Sigmoid colon (tissue), 7 donors: Measurements from ENCODE around the gene SDHC. TPM values are rescaled to one million over a fixed set of nuclear protein-coding genes. Genes with fewer than 3 reads are reported as not detected.
"Not testable (repeated sequence)": the region's sequence is repeated elsewhere in the genome, so short reads cannot be mapped to it uniquely, and the experiment has no call there.

ENCODE experiments used
- DNase-seq: peaks from one replicate; pipeline ENCODE4 v3.0.0-alpha.2; 2019
- H3K27ac ChIP-seq, 4 donors: fragments of 200-600 bp; sonication (generic); one replicate each; pipeline ENCODE4 v1.5.1; 2016 to 2019; ENCODE audit warnings: mild to moderate bottlenecking in 1 of 4
- H3K27me3 ChIP-seq, 3 donors: fragments of 200-600 bp; sonication (generic); one replicate each; pipeline ENCODE4 v1.5.1; 2019; ENCODE audit warnings: mild to moderate bottlenecking in 1 of 3
- H3K36me3 ChIP-seq, 4 donors: fragments of 200-600 bp; sonication (generic); one replicate each; pipeline ENCODE4 v1.5.1; 2016 to 2019
- H3K4me1 ChIP-seq, 4 donors: fragments of 200-600 bp; sonication (generic); one replicate each; pipeline ENCODE4 v1.5.1; 2017 to 2019
- H3K4me3 ChIP-seq, 4 donors: fragments of 200-600 bp; sonication (generic); one replicate each; pipeline ENCODE4 v1.5.1; 2017 to 2019; ENCODE audit warnings: mild to moderate bottlenecking in 2 of 4, moderate library complexity in 1 of 4
- H3K9me3 ChIP-seq, 4 donors: fragments of 200-600 bp in 3 of 4; sonication (generic) in 3 of 4; one replicate each; pipeline versions ENCODE4 v1.5.1 to v1.6.1; 2013 to 2019
- EP300 ChIP-seq, 4 donors: sonication (generic); formaldehyde crosslinking; IDR thresholded peaks; one replicate each; pipeline ENCODE4 v1.6.1; 2017; ENCODE audit warnings: antibody characterized with exemption in 4 of 4
- POLR2A ChIP-seq, 2 donors: fragments of 450-650 bp; IDR thresholded peaks; one replicate each; pipeline ENCODE4 v1.6.1; 2016; ENCODE audit warnings: antibody characterized with exemption in 2 of 2, mild to moderate bottlenecking in 2 of 2, moderate library complexity in 2 of 2
- POLR2AphosphoS5 ChIP-seq, 4 donors: sonication (generic); formaldehyde crosslinking; IDR thresholded peaks; one replicate each; pipeline ENCODE4 v1.6.1; 2017; ENCODE audit warnings: antibody characterized with exemption in 4 of 4
- WGBS, 2 donors: extraction: QIAGEN DNeasy Blood & Tissue Kit; methylation state at CpG; one replicate each; pipeline ENCODE4 v1.1.7; 2013; 5-methylcytosine and 5-hydroxymethylcytosine counted together
- intact Hi-C: fragments of 100-400 bp; cut with DNase I; formaldehyde crosslinking; loops from one replicate; pipeline ENCODE4 v1.15.1; 2023
- polyA plus RNA-seq, 3 donors: library from polyadenylated mRNA; stranded (reverse); fragments of 200-250 nt; gene quantifications; one replicate each; pipeline ENCODE4 v1.2.3, GENCODE V29; 2013
- small RNA-seq, 3 donors: library from RNA; depleted of rRNA; stranded (forward); fragments of <200 nt; gene quantifications; one replicate each; pipeline ENCODE3, GENCODE V24; 2016
- total RNA-seq, 4 donors: library from RNA; depleted of rRNA; stranded (reverse); fragments of >200 nt; gene quantifications; one replicate each; pipeline ENCODE4 v1.1.0, GENCODE V29; 2016
- TF ChIP-seq, protein P1 (sequence below), 4 experiments: fragments of 450-650 bp in 3 of 4; fragments of 200-600 bp in 1 of 4; IDR thresholded peaks; one replicate each; pipeline ENCODE4 v1.5.1; 2016 to 2019; ENCODE audit warnings: antibody characterized with exemption in 4 of 4, mild to moderate bottlenecking in 3 of 4, moderate library complexity in 2 of 4
- donor health status: healthy with polysubstance abuse.
- donor health status: Bipolar disorder and iron deficiency.
- donor health status: healthy.

Gene SDHC
- total and polyA plus RNA-seq, 7 donors, result 21.2 to 371 (median 83.5) TPM

DNA sequence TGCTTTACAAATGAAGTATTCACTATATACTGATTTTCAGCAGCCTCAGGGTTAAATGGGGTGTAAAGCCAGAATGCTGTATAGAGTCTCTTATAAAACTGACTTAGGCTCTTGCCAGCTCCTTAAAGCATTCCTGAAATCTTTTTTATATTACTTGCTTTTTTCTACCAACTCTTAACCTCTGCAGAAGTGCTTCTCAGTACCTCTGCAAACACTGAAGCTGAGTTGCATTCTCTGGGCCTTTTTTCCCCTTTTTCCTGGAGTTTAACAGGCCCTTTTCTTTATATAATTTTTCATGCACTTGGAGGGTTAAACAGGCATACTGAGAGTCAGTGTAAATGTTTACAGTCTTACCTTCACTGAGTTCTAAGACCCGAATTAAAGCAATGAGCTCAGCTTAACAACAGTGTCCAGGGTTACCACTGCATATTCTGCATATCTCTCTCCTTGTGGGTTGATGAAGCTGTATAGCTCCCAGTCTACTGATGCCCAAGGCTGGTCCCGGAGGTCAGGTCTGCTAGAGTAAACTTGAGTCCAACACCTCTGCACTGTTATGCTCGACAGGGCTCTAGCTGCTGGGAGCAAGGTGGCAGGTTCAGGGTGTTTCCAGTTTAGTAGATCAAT lies 94.4 kb downstream of the SDHC start:
- no peak overlapping the region for H3K27ac ChIP-seq
- intact Hi-C loops, result no loop called here
- no peak for DNase-seq
- no peaks in the 10 kb centered on the region for H3K4me1 ChIP-seq
- H3K9me3 ChIP-seq, result no peaks in the 10 kb centered on the region
- 65 to 77% methylated on average over 3 of the region's 3 CpGs for WGBS, 2 donors
- no peak overlapping the region for H3K4me3 ChIP-seq
- H3K36me3 ChIP-seq, result no peaks in the 10 kb centered on the region
- TF ChIP-seq, protein P1, sequence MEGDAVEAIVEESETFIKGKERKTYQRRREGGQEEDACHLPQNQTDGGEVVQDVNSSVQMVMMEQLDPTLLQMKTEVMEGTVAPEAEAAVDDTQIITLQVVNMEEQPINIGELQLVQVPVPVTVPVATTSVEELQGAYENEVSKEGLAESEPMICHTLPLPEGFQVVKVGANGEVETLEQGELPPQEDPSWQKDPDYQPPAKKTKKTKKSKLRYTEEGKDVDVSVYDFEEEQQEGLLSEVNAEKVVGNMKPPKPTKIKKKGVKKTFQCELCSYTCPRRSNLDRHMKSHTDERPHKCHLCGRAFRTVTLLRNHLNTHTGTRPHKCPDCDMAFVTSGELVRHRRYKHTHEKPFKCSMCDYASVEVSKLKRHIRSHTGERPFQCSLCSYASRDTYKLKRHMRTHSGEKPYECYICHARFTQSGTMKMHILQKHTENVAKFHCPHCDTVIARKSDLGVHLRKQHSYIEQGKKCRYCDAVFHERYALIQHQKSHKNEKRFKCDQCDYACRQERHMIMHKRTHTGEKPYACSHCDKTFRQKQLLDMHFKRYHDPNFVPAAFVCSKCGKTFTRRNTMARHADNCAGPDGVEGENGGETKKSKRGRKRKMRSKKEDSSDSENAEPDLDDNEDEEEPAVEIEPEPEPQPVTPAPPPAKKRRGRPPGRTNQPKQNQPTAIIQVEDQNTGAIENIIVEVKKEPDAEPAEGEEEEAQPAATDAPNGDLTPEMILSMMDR (IDR thresholded peaks at IDR 0.05), result no peak
- no peak for TF ChIP-seq POLR2A (IDR thresholded peaks at IDR 0.05)
- no peak for TF ChIP-seq POLR2AphosphoS5 (IDR thresholded peaks at IDR 0.05)
- TF ChIP-seq EP300 (IDR thresholded peaks at IDR 0.05), result no peak
- H3K27me3 ChIP-seq, result no peaks in the 10 kb centered on the region

DNA sequence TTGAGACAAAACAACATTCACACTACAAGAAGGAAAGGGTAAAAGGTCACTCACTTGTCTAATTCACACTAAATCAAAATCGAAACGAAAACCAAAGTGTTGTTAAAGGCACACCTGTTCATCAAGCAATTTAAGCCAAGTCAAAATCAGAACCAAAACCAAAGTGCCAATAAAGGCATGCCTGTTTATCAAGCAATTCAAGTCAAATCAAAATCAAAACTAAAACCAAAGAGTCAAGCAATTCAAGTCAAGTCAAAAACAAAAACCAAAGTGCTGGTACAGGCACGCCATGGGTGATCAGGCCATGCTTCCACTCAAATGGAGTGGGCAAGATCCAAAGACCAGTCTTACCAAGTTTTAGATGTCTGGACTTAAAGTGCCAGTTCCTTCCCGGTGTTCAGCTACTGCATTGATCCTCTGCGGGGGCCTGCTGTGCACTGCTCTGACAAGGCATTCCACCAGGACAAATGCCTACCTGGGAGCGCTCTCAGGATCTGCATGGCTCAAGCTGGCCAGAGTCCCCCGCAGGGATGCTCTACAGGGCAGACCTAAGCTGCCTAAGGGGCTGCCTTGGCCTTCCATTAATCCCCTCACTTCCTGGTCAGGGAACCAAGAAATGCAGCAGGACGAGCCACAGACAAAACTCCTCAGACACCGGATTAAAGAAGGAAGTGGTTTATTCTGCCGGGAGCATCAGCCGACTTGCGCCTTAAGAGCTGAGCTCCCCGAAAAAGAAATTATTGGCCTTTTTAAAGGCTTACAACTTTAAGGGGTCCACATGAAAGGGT lies 95.9 kb downstream of the SDHC start:
- H3K4me1 ChIP-seq, H3K4me3 ChIP-seq, intact Hi-C loops, H3K27me3 ChIP-seq, H3K36me3 ChIP-seq, H3K27ac ChIP-seq, H3K9me3 ChIP-seq, DNase-seq: not testable (repeated sequence)
- 72 to 79% methylated on average over 13 of the region's 13 CpGs for WGBS, 2 donors

DNA sequence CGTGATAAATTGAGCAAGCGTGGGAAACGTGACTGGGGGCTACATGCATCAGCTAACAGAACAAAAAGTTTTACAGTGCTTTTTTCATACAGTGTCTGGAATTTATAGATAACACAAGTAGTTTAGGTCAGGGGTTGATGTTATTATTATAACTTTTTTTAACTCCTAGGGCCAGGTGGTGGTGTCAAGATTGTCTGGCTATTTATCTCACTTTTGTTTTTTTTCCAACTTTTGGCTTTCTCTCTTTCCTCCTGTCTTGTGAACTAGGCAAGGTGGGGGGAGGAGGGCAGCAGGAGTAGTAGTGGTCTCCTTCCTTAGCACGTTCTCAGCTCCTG lies 96.4 kb downstream of the SDHC start:
- intact Hi-C loops, H3K36me3 ChIP-seq, H3K9me3 ChIP-seq, H3K27ac ChIP-seq, H3K4me1 ChIP-seq, H3K27me3 ChIP-seq, DNase-seq, H3K4me3 ChIP-seq: not testable (repeated sequence)
- 91 to 92% methylated on average over 4 of the region's 4 CpGs for WGBS, 2 donors

Small RNA genes within 50 kb of the gene (small RNA-seq; reads per million reads assigned to genes)
- gene AL592295.2 (0 reads per million in 3 donors), gene RNU6-481P (0 reads per million in 3 donors)

Other genes starting within 250 kb of the SDHC start
- 1 to 10 TPM; 4.4 to 7.7 (median 6.6) TPM for gene ARHGAP30, start 244.5 kb upstream of the SDHC start, total RNA-seq
- 10 to 100 TPM in 1 of 3 donors, 1 to 10 TPM in 2; 4.8 to 37.8 (median 4.9) TPM for gene ARHGAP30, start 244.5 kb upstream of the SDHC start, polyA plus RNA-seq
- gene NECTIN4, start 224.8 kb upstream of the SDHC start, total RNA-seq, result not detected
- gene NECTIN4, start 224.8 kb upstream of the SDHC start, polyA plus RNA-seq, result 1 to 10 TPM in 2 of 3 donors, not detected in 1; 1.2 to 2.8 TPM
- gene KLHDC9, start 216.0 kb upstream of the SDHC start, total RNA-seq, result 10 to 100 TPM in 2 of 4 donors, 1 to 10 TPM in 2; 5.8 to 14.1 (median 10.8) TPM
- gene KLHDC9, start 216.0 kb upstream of the SDHC start, polyA plus RNA-seq, result 10 to 100 TPM in 1 of 3 donors, 1 to 10 TPM in 2; 4.7 to 11.1 (median 9.6) TPM
- gene PFDN2, start 196.3 kb upstream of the SDHC start, total RNA-seq, result 10 to 100 TPM; 40.7 to 63.4 (median 45.9) TPM
- 100 to 1,000 TPM in 2 of 3 donors, 10 to 100 TPM in 1; 82.3 to 115 (median 104) TPM for gene PFDN2, start 196.3 kb upstream of the SDHC start, polyA plus RNA-seq
- 10 to 100 TPM; 24.4 to 39.6 (median 33.1) TPM for gene NIT1, start 196.3 kb upstream of the SDHC start, total RNA-seq
- 10 to 100 TPM; 46.8 to 66.6 (median 66.5) TPM for gene NIT1, start 196.3 kb upstream of the SDHC start, polyA plus RNA-seq
- 10 to 100 TPM; 27.7 to 34.2 (median 30.2) TPM for gene DEDD, start 181.7 kb upstream of the SDHC start, total RNA-seq
- gene DEDD, start 181.7 kb upstream of the SDHC start, polyA plus RNA-seq, result 10 to 100 TPM; 24.0 to 30.6 (median 30.5) TPM
- gene UFC1, start 160.4 kb upstream of the SDHC start, total RNA-seq, result 10 to 100 TPM; 49.0 to 77.8 (median 70.3) TPM
- gene UFC1, start 160.4 kb upstream of the SDHC start, polyA plus RNA-seq, result 100 to 1,000 TPM; 129 to 249 (median 232) TPM
- 10 to 100 TPM; 11.4 to 24.1 (median 13.1) TPM for gene USP21, start 154.9 kb upstream of the SDHC start, total RNA-seq
- gene USP21, start 154.9 kb upstream of the SDHC start, polyA plus RNA-seq, result 10 to 100 TPM; 16.2 to 22.2 (median 17.3) TPM
- gene PPOX, start 148.0 kb upstream of the SDHC start, total RNA-seq, result 10 to 100 TPM; 16.6 to 30.9 (median 21.3) TPM
- 10 to 100 TPM in 2 of 3 donors, 1 to 10 TPM in 1; 7.4 to 17.7 (median 16.2) TPM for gene PPOX, start 148.0 kb upstream of the SDHC start, polyA plus RNA-seq
- gene B4GALT3, start 136.9 kb upstream of the SDHC start, total RNA-seq, result 10 to 100 TPM; 10.7 to 19.3 (median 14.8) TPM
- 10 to 100 TPM; 13.4 to 33.4 (median 16.8) TPM for gene B4GALT3, start 136.9 kb upstream of the SDHC start, polyA plus RNA-seq
- 10 to 100 TPM in 2 of 4 donors, 1 to 10 TPM in 2; 6.4 to 78.2 (median 10.8) TPM for gene ADAMTS4, start 115.3 kb upstream of the SDHC start, total RNA-seq
- 1 to 10 TPM in 1 of 3 donors, under 1 TPM in 2; 0.23 to 4.5 (median 0.60) TPM for gene ADAMTS4, start 115.3 kb upstream of the SDHC start, polyA plus RNA-seq
- 100 to 1,000 TPM in 1 of 4 donors, 10 to 100 TPM in 3; 79.6 to 113 (median 92.6) TPM for gene NDUFS2, start 112.0 kb upstream of the SDHC start, total RNA-seq
- 100 to 1,000 TPM; 113 to 194 (median 123) TPM for gene NDUFS2, start 112.0 kb upstream of the SDHC start, polyA plus RNA-seq
- gene FCER1G, start 99.1 kb upstream of the SDHC start, total RNA-seq, result 10 to 100 TPM; 14.4 to 86.4 (median 56.9) TPM
- 100 to 1,000 TPM in 1 of 3 donors, 10 to 100 TPM in 2; 77.7 to 243 (median 80.5) TPM for gene FCER1G, start 99.1 kb upstream of the SDHC start, polyA plus RNA-seq
- gene APOA2, start 90.8 kb upstream of the SDHC start, total RNA-seq, result not detected
- under 1 TPM in 1 of 3 donors, not detected in 2; 0.26 TPM for gene APOA2, start 90.8 kb upstream of the SDHC start, polyA plus RNA-seq
- gene TOMM40L, start 88.3 kb upstream of the SDHC start, total RNA-seq, result 10 to 100 TPM; 12.6 to 20.2 (median 14.8) TPM
- 10 to 100 TPM; 15.0 to 23.1 (median 18.5) TPM for gene TOMM40L, start 88.3 kb upstream of the SDHC start, polyA plus RNA-seq
- not detected for gene NR1I3, start 76.2 kb upstream of the SDHC start, total RNA-seq
- under 1 TPM in 1 of 3 donors, not detected in 2; 0.13 TPM for gene NR1I3, start 76.2 kb upstream of the SDHC start, polyA plus RNA-seq
- 10 to 100 TPM in 1 of 4 donors, 1 to 10 TPM in 2, under 1 TPM in 1; 0.71 to 15.2 (median 3.7) TPM for gene PCP4L1, start 55.6 kb upstream of the SDHC start, total RNA-seq
- gene PCP4L1, start 55.6 kb upstream of the SDHC start, polyA plus RNA-seq, result 1 to 10 TPM in 1 of 3 donors, not detected in 2; 2.3 TPM
- 1 to 10 TPM; 3.1 to 10.0 (median 6.0) TPM for gene MPZ, start 4.4 kb upstream of the SDHC start, total RNA-seq
- gene MPZ, start 4.4 kb upstream of the SDHC start, polyA plus RNA-seq, result 1 to 10 TPM; 1.2 to 4.1 (median 3.0) TPM
- gene CFAP126, start 53.5 kb downstream of the SDHC start, total RNA-seq, result not detected
- not detected for gene CFAP126, start 53.5 kb downstream of the SDHC start, polyA plus RNA-seq
- 10 to 100 TPM; 14.1 to 52.5 (median 34.8) TPM for gene FCGR2A, start 191.1 kb downstream of the SDHC start, total RNA-seq
- 10 to 100 TPM; 14.4 to 68.7 (median 19.8) TPM for gene FCGR2A, start 191.1 kb downstream of the SDHC start, polyA plus RNA-seq
- gene HSPA6, start 210.2 kb downstream of the SDHC start, total RNA-seq, result 1 to 10 TPM in 3 of 4 donors, not detected in 1; 2.0 to 2.9 (median 2.5) TPM
- gene HSPA6, start 210.2 kb downstream of the SDHC start, polyA plus RNA-seq, result 1 to 10 TPM in 2 of 3 donors, under 1 TPM in 1; 0.60 to 2.3 (median 1.6) TPM
- gene FCGR3A, start 235.4 kb downstream of the SDHC start, total RNA-seq, result 10 to 100 TPM in 3 of 4 donors, 1 to 10 TPM in 1; 7.8 to 19.3 (median 14.6) TPM
- 10 to 100 TPM in 2 of 3 donors, 1 to 10 TPM in 1; 9.6 to 30.5 (median 13.0) TPM for gene FCGR3A, start 235.4 kb downstream of the SDHC start, polyA plus RNA-seq